ENCODE results near the gene PDGFD.

PDGFD gene

GRCh38 chr11:104092744-104093143 lies 71.2 kb downstream of the PDGFD start:
- DNase-seq: no peak

- DNase-seq: no peak
Observed at GRCh38 chr11:104091281-104092096, 72.5 kb downstream of the PDGFD start.

- DNase-seq: no peak
Observed at GRCh38 chr11:104090767-104091166, 73.2 kb downstream of the PDGFD start.

GRCh38 chr11:104089481-104089880 lies 74.5 kb downstream of the PDGFD start:
- no peak for DNase-seq

GRCh38 chr11:104086621-104087020 lies 77.3 kb downstream of the PDGFD start:
- no peak for DNase-seq

- no peak for DNase-seq
Observed at GRCh38 chr11:104078995-104079394, 85.0 kb downstream of the PDGFD start.

- no peak for DNase-seq
Observed at GRCh38 chr11:104078245-104078644, 85.7 kb downstream of the PDGFD start.

GRCh38 chr11:104076455-104076854 lies 87.5 kb downstream of the PDGFD start:
- DNase-seq: no peak

- no peak for DNase-seq
Observed at GRCh38 chr11:104075706-104076105, 88.2 kb downstream of the PDGFD start.

GRCh38 chr11:104075091-104075490 lies 88.9 kb downstream of the PDGFD start:
- DNase-seq: no peak

- no peak for DNase-seq
Observed at GRCh38 chr11:104073950-104074705, 89.8 kb downstream of the PDGFD start.

- no peak for DNase-seq
Observed at GRCh38 chr11:104067534-104067933, 96.4 kb downstream of the PDGFD start.

GRCh38 chr11:104064034-104064630 lies 99.8 kb downstream of the PDGFD start:
- DNase-seq: no peak

- DNase-seq: no peak
Observed at GRCh38 chr11:104061853-104062521, 102.0 kb downstream of the PDGFD start.

GRCh38 chr11:104060820-104061219 lies 103.1 kb downstream of the PDGFD start:
- no peak for DNase-seq

GRCh38 chr11:104060004-104060794 lies 103.7 kb downstream of the PDGFD start:
- DNase-seq: no peak

GRCh38 chr11:104058680-104059079 lies 105.3 kb downstream of the PDGFD start:
- no peak for DNase-seq

GRCh38 chr11:104057908-104058307 lies 106.0 kb downstream of the PDGFD start:
- DNase-seq: no peak

GRCh38 chr11:104055596-104055995 lies 108.4 kb downstream of the PDGFD start:
- no peak for DNase-seq

- DNase-seq: no peak
Observed at GRCh38 chr11:104054911-104055529, 108.9 kb downstream of the PDGFD start.

- no peak for DNase-seq
Observed at GRCh38 chr11:104053743-104054478, 110.0 kb downstream of the PDGFD start.

Data from activated CD4-positive, alpha-beta T cell treated with anti-CD3 and anti-CD28 coated beads for 48 hours (primary cell).